Stomach (tissue), 9 donors: Measurements from ENCODE around the gene OR14A16. TPM values are rescaled to one million over a fixed set of nuclear protein-coding genes. Genes with fewer than 3 reads are reported as not detected.

Source experiments
- DNase-seq, 2 donors: peaks; one replicate each; pipeline versions ENCODE4 v3.0.0 to v3.0.0-alpha.2; 2013 to 2019
- H3K27ac ChIP-seq, 5 donors: fragments of 200-600 bp in 4 of 5; sonication (generic) in 4 of 5; one replicate each; pipeline ENCODE4 v1.5.1; 2013 to 2019; ENCODE audit warnings: mild to moderate bottlenecking in 1 of 5, moderate library complexity in 1 of 5
- H3K27me3 ChIP-seq, 3 donors: fragments of 200-600 bp; sonication (generic); one replicate each; pipeline ENCODE4 v1.5.1; 2017 to 2019; ENCODE audit warnings: mixed run types in 1 of 3
- H3K36me3 ChIP-seq, 4 donors: fragments of 200-600 bp; sonication (generic); 1 replicate in 3 of 4; 2 replicates in 1 of 4; pipeline ENCODE4 v1.5.1; 2016 to 2019
- H3K4me1 ChIP-seq, 4 donors: fragments of 200-600 bp; sonication (generic); one replicate each; pipeline ENCODE4 v1.5.1; 2016 to 2019
- H3K4me3 ChIP-seq, 4 donors: fragments of 200-600 bp; sonication (generic) in 3 of 4; one replicate each; pipeline ENCODE4 v1.5.1; 2016 to 2019; ENCODE audit warnings: mild to moderate bottlenecking in 1 of 4
- H3K9me3 ChIP-seq, 4 donors: fragments of 200-600 bp; sonication (generic); one replicate each; pipeline ENCODE4 v1.5.1; 2016 to 2019
- EP300 ChIP-seq: sonication (generic); formaldehyde crosslinking; IDR thresholded peaks from one replicate; pipeline ENCODE4 v1.6.1; 2017; ENCODE audit warnings: antibody characterized with exemption
- POLR2A ChIP-seq, 4 donors: fragments of 450-650 bp; IDR thresholded peaks; one replicate each; pipeline ENCODE4 v1.6.1; 2016; ENCODE audit warnings: antibody characterized with exemption in 4 of 4, control low read depth in 2 of 4, mild to moderate bottlenecking in 1 of 4, moderate library complexity in 1 of 4
- POLR2AphosphoS5 ChIP-seq, 3 donors: sonication (generic); formaldehyde crosslinking; IDR thresholded peaks; one replicate each; pipeline ENCODE4 v1.6.1; 2016; ENCODE audit warnings: antibody characterized with exemption in 3 of 3
- WGBS, 5 donors: extraction: QIAGEN DNeasy Blood & Tissue Kit in 3 of 5; methylation state at CpG; one replicate each; pipeline versions ENCODE4 v1.1.5 to v1.1.7; 2013 to 2018; 5-methylcytosine and 5-hydroxymethylcytosine counted together
- intact Hi-C: fragments of 100-400 bp; cut with DNase I; formaldehyde crosslinking; loops from one replicate; pipeline ENCODE4 v1.15.1; 2023; ENCODE audit warnings: low total_unique reads
- polyA plus RNA-seq, 3 donors: library from polyadenylated mRNA; stranded (reverse); fragments of 200-250 nt; gene quantifications; one replicate each; pipeline ENCODE4 v1.2.3, GENCODE V29; 2013
- total RNA-seq, 5 donors: library from RNA; depleted of rRNA; stranded (reverse); fragments of >200 nt; gene quantifications; one replicate each; pipeline versions ENCODE4 v1.1.0 to v1.2.3, GENCODE V29; 2014 to 2016
- TF ChIP-seq, protein P1 (sequence below), 7 experiments: fragments of 450-650 bp in 4 of 7; fragments of 200-600 bp in 3 of 7; sonication (generic) in 3 of 7; IDR thresholded peaks; one replicate each; pipeline ENCODE4 v1.5.1; 2016 to 2019; ENCODE audit warnings: antibody characterized with exemption in 7 of 7, control low read depth in 2 of 7, mild to moderate bottlenecking in 1 of 7
- donor health status: healthy with polysubstance abuse.
- donor health status: Bipolar disorder and iron deficiency.
- donor health status: healthy.

The OR14A16 gene
- total and polyA plus RNA-seq, 8 donors: not detected

DNA sequence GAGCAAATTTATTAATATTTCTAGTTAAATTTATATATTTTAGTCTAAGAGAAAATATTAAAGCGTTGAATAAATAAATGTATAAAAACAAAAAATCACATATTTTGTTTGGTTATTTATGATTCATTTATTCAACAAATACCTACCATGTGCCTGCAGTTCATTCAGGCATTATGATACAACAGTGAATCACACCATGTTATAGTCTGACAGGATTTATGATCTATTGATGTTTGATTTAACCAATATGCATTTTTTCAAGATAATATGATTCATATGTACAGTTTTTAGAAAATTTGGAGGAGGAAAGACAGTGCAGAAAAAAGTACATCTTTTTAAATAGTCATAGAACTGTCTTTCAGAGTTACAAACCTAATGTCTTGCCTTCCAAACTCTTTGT lies 25.7 kb upstream of the OR14A16 start:
- WGBS, 5 donors: 80 to 96% (median 86%) methylated on average over 1 of the region's 1 CpG
- no peaks in the 10 kb centered on the region for H3K36me3 ChIP-seq
- TF ChIP-seq, protein P1, sequence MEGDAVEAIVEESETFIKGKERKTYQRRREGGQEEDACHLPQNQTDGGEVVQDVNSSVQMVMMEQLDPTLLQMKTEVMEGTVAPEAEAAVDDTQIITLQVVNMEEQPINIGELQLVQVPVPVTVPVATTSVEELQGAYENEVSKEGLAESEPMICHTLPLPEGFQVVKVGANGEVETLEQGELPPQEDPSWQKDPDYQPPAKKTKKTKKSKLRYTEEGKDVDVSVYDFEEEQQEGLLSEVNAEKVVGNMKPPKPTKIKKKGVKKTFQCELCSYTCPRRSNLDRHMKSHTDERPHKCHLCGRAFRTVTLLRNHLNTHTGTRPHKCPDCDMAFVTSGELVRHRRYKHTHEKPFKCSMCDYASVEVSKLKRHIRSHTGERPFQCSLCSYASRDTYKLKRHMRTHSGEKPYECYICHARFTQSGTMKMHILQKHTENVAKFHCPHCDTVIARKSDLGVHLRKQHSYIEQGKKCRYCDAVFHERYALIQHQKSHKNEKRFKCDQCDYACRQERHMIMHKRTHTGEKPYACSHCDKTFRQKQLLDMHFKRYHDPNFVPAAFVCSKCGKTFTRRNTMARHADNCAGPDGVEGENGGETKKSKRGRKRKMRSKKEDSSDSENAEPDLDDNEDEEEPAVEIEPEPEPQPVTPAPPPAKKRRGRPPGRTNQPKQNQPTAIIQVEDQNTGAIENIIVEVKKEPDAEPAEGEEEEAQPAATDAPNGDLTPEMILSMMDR (IDR thresholded peaks at IDR 0.05): no peak
- TF ChIP-seq POLR2AphosphoS5 (IDR thresholded peaks at IDR 0.05) (no peak), EP300 (no peak), POLR2A (IDR thresholded peaks at IDR 0.05) (no peak)
- H3K27ac ChIP-seq: no peak overlapping the region
- intact Hi-C loops: no loop called here
- peaks cover 0 to 3% (median 0%) of the 10 kb centered on the region in 3 donors for H3K27me3 ChIP-seq
- peaks cover 0 to 6% (median 2%) of the 10 kb centered on the region in 4 donors for H3K9me3 ChIP-seq
- H3K4me3 ChIP-seq: no peak overlapping the region
- DNase-seq: no peak
- no peaks in the 10 kb centered on the region for H3K4me1 ChIP-seq

DNA sequence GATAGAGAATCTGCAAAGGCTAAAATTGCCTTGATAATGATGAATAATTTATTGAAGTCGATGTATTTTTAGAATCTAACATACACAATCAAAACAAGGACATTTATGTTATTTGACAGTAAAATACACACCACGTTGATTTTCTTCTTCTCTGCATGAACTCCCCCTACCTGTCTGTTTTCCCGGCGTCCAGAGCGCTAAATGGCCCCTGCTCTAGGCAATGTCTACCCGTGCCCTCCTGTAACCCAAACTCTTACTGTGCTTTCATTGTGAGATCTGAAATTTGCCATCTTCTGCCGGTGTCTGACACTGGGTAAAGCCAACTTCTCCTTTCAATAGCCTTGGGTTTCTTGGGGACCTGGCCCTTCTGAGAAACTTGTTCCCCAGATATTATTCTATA lies 24.4 kb upstream of the OR14A16 start:
- Histone ChIP-seq H3K9me3 (peaks cover 0 to 6% (median 2%) of the 10 kb centered on the region in 4 donors), H3K36me3 (no peaks in the 10 kb centered on the region), H3K4me3 (no peak overlapping the region), H3K27me3 (peaks cover 0 to 3% (median 0%) of the 10 kb centered on the region in 3 donors), H3K4me1 (no peaks in the 10 kb centered on the region), H3K27ac (no peak overlapping the region)
- DNase-seq: no peak
- WGBS, 5 donors: 83 to 86% (median 84%) methylated on average over 7 of the region's 7 CpGs
- intact Hi-C loops: no loop called here
- TF ChIP-seq POLR2A (IDR thresholded peaks at IDR 0.05) (no peak), EP300 (no peak), POLR2AphosphoS5 (IDR thresholded peaks at IDR 0.05) (no peak)
- TF ChIP-seq, protein P1 (IDR thresholded peaks at IDR 0.05): no peak

DNA sequence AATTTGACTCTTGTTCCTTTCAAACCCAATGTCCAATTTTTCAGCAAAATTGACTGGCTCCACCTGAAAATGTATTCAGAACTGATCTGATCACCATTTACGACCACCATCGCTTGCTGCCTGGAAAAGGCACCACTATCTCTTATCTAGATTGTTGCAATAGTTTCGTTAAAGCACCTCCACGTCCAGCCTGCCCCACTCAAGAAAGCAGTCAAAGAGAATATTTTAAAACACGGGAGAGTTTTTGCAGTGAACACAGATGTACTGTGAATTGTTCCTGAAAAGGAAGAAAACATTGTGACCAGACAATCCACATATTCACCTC lies 21.7 kb upstream of the OR14A16 start:
- no peak for TF ChIP-seq POLR2A (IDR thresholded peaks at IDR 0.05)
- TF ChIP-seq, protein P1 (IDR thresholded peaks at IDR 0.05): no peak
- TF ChIP-seq POLR2AphosphoS5 (IDR thresholded peaks at IDR 0.05): no peak
- no peak for TF ChIP-seq EP300
- Histone ChIP-seq H3K4me1 (no peaks in the 10 kb centered on the region), H3K9me3 (peaks cover 0 to 3% (median 0%) of the 10 kb centered on the region in 4 donors), H3K27me3 (no peaks in the 10 kb centered on the region), H3K4me3 (no peak overlapping the region), H3K36me3 (no peaks in the 10 kb centered on the region), H3K27ac (no peak overlapping the region)
- DNase-seq: no peak
- 63 to 73% (median 69%) methylated on average over 5 of the region's 5 CpGs for WGBS, 5 donors
- intact Hi-C loops: no loop called here

DNA sequence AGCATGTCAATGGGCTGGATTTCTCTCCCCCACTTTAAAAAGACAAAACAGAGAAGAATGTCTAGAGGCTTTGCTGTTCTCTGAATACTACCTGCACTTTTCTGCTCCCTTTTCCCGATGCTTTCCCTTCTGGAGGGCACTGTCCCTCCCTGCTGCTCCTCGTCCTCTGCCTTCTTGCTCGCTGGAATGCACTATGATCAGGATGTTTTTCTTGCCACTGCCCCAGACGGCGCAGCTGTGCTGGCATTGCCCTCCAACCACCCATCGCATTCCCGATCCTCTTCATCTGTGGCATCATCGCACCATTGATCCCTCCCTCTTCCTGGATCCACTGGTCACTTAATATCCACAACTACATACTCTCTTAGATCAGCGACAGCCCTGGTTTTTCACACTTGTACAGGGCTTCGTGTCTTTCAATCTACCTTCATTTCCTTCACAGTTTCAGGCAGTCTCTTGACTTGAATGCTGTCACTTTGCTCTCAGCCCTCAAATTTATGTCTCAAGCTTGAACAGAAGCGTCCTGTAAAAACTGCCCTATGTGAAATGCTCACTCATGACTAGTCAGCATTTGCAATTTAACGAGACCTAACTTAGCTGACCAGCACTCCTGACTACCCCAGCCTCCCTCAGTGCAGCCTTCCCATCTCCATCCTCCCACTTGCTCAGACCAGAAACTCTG lies 21.2 kb upstream of the OR14A16 start:
- Histone ChIP-seq H3K4me3 (no peak overlapping the region), H3K9me3 (no peaks in the 10 kb centered on the region), H3K36me3 (no peaks in the 10 kb centered on the region), H3K4me1 (no peaks in the 10 kb centered on the region), H3K27ac (no peak overlapping the region), H3K27me3 (no peaks in the 10 kb centered on the region)
- DNase-seq: no peak
- 74 to 81% (median 78%) methylated on average over 12 of the region's 12 CpGs for WGBS, 5 donors
- intact Hi-C loops: no loop called here
- TF ChIP-seq EP300 (no peak), POLR2A (IDR thresholded peaks at IDR 0.05) (no peak), POLR2AphosphoS5 (IDR thresholded peaks at IDR 0.05) (no peak)
- TF ChIP-seq, protein P1 (IDR thresholded peaks at IDR 0.05): no peak
